ENCODE results near the gene KCNN4. TPM values are rescaled to one million over a fixed set of nuclear protein-coding genes. Genes with fewer than 3 reads are reported as not detected.

Gene KCNN4
- total RNA-seq, 1 experiment from 2014 or later, result 92.7 TPM

- Histone ChIP-seq H3K4me2 (peak overlapping the region; percentile 83), H3K36me3 (ENCODE audit: low read depth) (peaks cover 9% of the 10 kb centered on the region), H3F3A (ENCODE audit: insufficient read depth, low read depth) (peaks cover 67% of the 10 kb centered on the region), H2AFZ (no peak overlapping the region), H3K4me3 (peak overlapping the region; percentile 62), H3K9me2 (ENCODE audit: insufficient read depth) (no peaks in the 10 kb centered on the region), H3K79me2 (ENCODE audit: low read depth) (peaks cover 66% of the 10 kb centered on the region), H4K20me1 (ENCODE audit: insufficient read depth) (no peaks in the 10 kb centered on the region), H3K27ac (peak overlapping the region; percentile 88), H3K9me3 (ENCODE audit: insufficient read depth, low read depth) (no peaks in the 10 kb centered on the region), H3K27me3 (ENCODE audit: insufficient read depth, low read depth) (no peaks in the 10 kb centered on the region), H3K4me1 (replicated peaks; ENCODE audit: insufficient read depth) (peaks cover 62% of the 10 kb centered on the region)
- ChIA-PET CTCF (interaction anchor here (0.8 kb wide), 1 partner anchor 111 kb away, joined by 8 read pairs; no protein-coding TSS in a partner anchor), POLR2A (ENCODE audit: unreplicated experiment) (interaction anchor here (0.6 kb wide), 2 partner anchors 11 to 20 kb away, joined by 3 to 8 read pairs; no protein-coding TSS in a partner anchor)
- TSS peak; percentile 53 for BruUV-seq (replicated peaks)
- peak; percentile 39 to 48 for DNase-seq
- TF ChIP-seq CTCF (conservative IDR thresholded peaks at IDR 0.05) (peak; percentile 53; the same call in 1 of the 2 replicates), EZH2 (IDR thresholded peaks at IDR 0.05; ENCODE audit: low read depth) (no peak)
- intact Hi-C loops (cut with micrococcal nuclease; ENCODE audit: unreplicated experiment), result loop anchor here (1.0 to 10.0 kb wide), 2 partner anchors 26 to 335 kb away; partner anchors contain the start of gene SMG9
Observed at GRCh38 chr19:43779820-43780219, 953 bp downstream of the KCNN4 start.

- peak overlapping the region; percentile 83 for H3K4me2 ChIP-seq
- BruUV-seq (replicated peaks), result no TSS peak
- H4K20me1 ChIP-seq (ENCODE audit: insufficient read depth), result no peaks in the 10 kb centered on the region
- ChIA-PET CTCF (interaction anchor here (0.5 to 1.0 kb wide), 3 partner anchors 12 to 122 kb away, joined by 3 to 8 read pairs (median 3); no protein-coding TSS in a partner anchor), POLR2A (ENCODE audit: unreplicated experiment) (interaction anchor here (0.6 to 1.1 kb wide), 3 partner anchors 11 to 22 kb away, joined by 3 to 8 read pairs (median 5); no protein-coding TSS in a partner anchor)
- H3K36me3 ChIP-seq (ENCODE audit: low read depth), result peaks cover 11% of the 10 kb centered on the region
- H2AFZ ChIP-seq, result no peak overlapping the region; the same call in 1 of the 2 replicates
- H3K4me1 ChIP-seq (replicated peaks; ENCODE audit: insufficient read depth), result peaks cover 58% of the 10 kb centered on the region
- H3K27ac ChIP-seq, result peak overlapping the region; percentile 88
- H3K27me3 ChIP-seq (ENCODE audit: insufficient read depth, low read depth), result no peaks in the 10 kb centered on the region
- H3K4me3 ChIP-seq, result peak overlapping the region; percentile 62
- intact Hi-C loops (cut with micrococcal nuclease; ENCODE audit: unreplicated experiment), result loop anchor here (1.0 kb wide), 1 partner anchor 25 kb away; the partner anchor contains the start of gene SMG9
- H3K9me2 ChIP-seq (ENCODE audit: insufficient read depth), result no peaks in the 10 kb centered on the region
- peaks cover 71% of the 10 kb centered on the region for H3K79me2 ChIP-seq (ENCODE audit: low read depth)
- peak; percentile 74 to 80 for DNase-seq
- H3K9me3 ChIP-seq (ENCODE audit: insufficient read depth, low read depth), result no peaks in the 10 kb centered on the region
- peaks cover 64% of the 10 kb centered on the region for H3F3A ChIP-seq (ENCODE audit: insufficient read depth, low read depth)
- TF ChIP-seq EZH2 (IDR thresholded peaks at IDR 0.05; ENCODE audit: low read depth) (no peak), CTCF (conservative IDR thresholded peaks at IDR 0.05) (no peak)
Observed at GRCh38 chr19:43779147-43779819, 1.5 kb downstream of the KCNN4 start.

GRCh38 chr19:43778651-43779050 is 2.1 kb downstream of the KCNN4 start:
- peaks cover 75% of the 10 kb centered on the region for H3K79me2 ChIP-seq (ENCODE audit: low read depth)
- peak overlapping the region; percentile 88 for H3K27ac ChIP-seq
- TSS peak; percentile 24 for BruUV-seq (replicated peaks)

More at GRCh38 chr19:43778651-43779050, 2.1 kb downstream of the KCNN4 start:
- Histone ChIP-seq H3K4me3 (peak overlapping the region; percentile 62), H3K36me3 (ENCODE audit: low read depth) (peaks cover 13% of the 10 kb centered on the region), H3K27me3 (ENCODE audit: insufficient read depth, low read depth) (no peaks in the 10 kb centered on the region), H3K4me2 (peak overlapping the region; percentile 83), H4K20me1 (ENCODE audit: insufficient read depth) (no peaks in the 10 kb centered on the region), H3K4me1 (replicated peaks; ENCODE audit: insufficient read depth) (peaks cover 52% of the 10 kb centered on the region), H3F3A (ENCODE audit: insufficient read depth, low read depth) (peaks cover 58% of the 10 kb centered on the region), H3K9me3 (ENCODE audit: insufficient read depth, low read depth) (no peaks in the 10 kb centered on the region), H3K9me2 (ENCODE audit: insufficient read depth) (no peaks in the 10 kb centered on the region), H2AFZ (no peak overlapping the region)
- intact Hi-C loops (cut with micrococcal nuclease; ENCODE audit: unreplicated experiment), result loop anchor here (1.0 kb wide), 1 partner anchor 24 kb away; the partner anchor contains the start of gene SMG9
- CTCF ChIA-PET, result interaction anchor here (0.5 to 1.0 kb wide), 3 partner anchors 11 to 121 kb away, joined by 3 to 8 read pairs (median 3); no protein-coding TSS in a partner anchor
- POLR2A ChIA-PET (ENCODE audit: unreplicated experiment), result interaction anchor here (0.7 to 1.1 kb wide), 2 partner anchors 21 to 110 kb away, joined by 4 to 5 read pairs; no protein-coding TSS in a partner anchor
- no peak for DNase-seq
- TF ChIP-seq CTCF (conservative IDR thresholded peaks at IDR 0.05) (no peak), EZH2 (IDR thresholded peaks at IDR 0.05; ENCODE audit: low read depth) (no peak)
